ENCODE data around the gene IL1RAPL2. TPM values are rescaled to one million over a fixed set of nuclear protein-coding genes. Genes with fewer than 3 reads are reported as not detected.

The IL1RAPL2 gene
- total RNA-seq, 1 donor from 2014 or later = not detected

DNA sequence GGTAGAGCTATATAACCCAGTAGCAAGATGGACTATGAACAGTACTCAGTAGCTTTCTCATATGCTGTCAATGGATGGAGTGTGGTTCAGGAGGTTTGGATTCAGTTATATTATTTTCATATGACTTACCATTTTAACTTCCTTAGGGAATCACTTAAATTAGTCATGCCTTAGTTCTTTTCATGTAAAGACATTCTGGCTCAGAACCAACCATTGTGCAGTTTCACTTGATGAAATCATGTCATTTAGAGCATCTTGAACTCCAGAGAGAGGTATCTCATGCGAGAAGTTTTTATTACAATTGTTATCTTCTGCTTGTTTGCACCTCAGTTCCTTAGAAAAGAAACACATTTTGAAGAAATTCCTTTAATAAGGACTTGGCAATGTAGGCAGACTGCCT is 55.8 kb downstream of the IL1RAPL2 start:
- Histone ChIP-seq H3K27ac (no peak overlapping the region), H3K4me1 (no peaks in the 10 kb centered on the region), H3K4me3 (no peak overlapping the region), H3K9me3 (no peaks in the 10 kb centered on the region), H3K27me3 (no peaks in the 10 kb centered on the region), H3K36me3 (no peaks in the 10 kb centered on the region)
- TF ChIP-seq, protein P1, sequence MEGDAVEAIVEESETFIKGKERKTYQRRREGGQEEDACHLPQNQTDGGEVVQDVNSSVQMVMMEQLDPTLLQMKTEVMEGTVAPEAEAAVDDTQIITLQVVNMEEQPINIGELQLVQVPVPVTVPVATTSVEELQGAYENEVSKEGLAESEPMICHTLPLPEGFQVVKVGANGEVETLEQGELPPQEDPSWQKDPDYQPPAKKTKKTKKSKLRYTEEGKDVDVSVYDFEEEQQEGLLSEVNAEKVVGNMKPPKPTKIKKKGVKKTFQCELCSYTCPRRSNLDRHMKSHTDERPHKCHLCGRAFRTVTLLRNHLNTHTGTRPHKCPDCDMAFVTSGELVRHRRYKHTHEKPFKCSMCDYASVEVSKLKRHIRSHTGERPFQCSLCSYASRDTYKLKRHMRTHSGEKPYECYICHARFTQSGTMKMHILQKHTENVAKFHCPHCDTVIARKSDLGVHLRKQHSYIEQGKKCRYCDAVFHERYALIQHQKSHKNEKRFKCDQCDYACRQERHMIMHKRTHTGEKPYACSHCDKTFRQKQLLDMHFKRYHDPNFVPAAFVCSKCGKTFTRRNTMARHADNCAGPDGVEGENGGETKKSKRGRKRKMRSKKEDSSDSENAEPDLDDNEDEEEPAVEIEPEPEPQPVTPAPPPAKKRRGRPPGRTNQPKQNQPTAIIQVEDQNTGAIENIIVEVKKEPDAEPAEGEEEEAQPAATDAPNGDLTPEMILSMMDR (IDR thresholded peaks at IDR 0.05) = no peak
- intact Hi-C loops (cut with DNase I) = no loop called here
- ATAC-seq (no peak), DNase-seq (no peak)

DNA sequence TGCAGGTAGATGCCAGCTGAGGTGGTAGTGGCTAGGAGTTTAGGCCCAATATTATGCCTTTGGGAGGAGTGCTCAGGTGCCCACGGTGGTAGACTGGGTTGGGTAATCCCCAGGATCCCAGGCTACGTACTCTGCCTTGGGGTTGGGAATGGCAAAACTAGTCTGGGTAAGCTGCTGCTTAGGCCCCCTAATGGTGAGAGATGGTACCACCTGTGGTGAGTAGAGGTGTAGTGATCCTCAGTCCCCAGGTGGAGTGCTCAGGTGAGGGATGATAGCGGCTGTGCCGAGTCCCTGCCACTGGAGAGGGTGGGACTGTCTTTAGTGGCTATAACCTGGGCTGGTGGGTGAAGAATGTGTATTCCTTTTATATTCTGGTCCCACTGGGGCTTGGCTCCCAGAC is 75.2 kb downstream of the IL1RAPL2 start:
- DNase-seq = no peak

DNA sequence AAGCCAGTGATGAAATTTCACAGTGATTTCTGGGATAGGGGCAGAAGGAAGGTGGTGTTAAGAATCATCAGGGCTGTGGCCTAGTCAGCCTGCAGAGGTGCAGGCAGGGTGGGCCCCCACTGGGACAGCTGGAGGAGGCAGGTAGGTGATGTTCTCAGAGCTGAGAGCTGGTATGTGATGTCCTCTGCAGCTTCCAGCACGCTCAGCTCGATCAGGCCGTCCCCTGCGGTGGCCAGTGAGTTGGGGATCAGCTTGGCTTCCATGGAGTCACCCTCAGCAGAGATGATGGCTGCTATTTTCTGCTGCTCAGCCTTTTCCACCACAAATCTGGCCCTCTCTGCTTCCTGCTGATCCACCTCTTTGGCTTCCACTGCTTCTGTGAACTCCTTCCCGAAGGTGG is 81.1 kb downstream of the IL1RAPL2 start:
- H3K4me3 ChIP-seq = no peak overlapping the region
- no peaks in the 10 kb centered on the region for H3K4me1 ChIP-seq
- H3K36me3 ChIP-seq = no peaks in the 10 kb centered on the region
- TF ChIP-seq, protein P1 (IDR thresholded peaks at IDR 0.05) = no peak
- intact Hi-C loops (cut with DNase I) = no loop called here
- no peak for ATAC-seq
- DNase-seq = no peak
- H3K27me3 ChIP-seq = no peaks in the 10 kb centered on the region
- no peaks in the 10 kb centered on the region for H3K9me3 ChIP-seq
- H3K27ac ChIP-seq = no peak overlapping the region

More for the DNA sequence above, 75.2 kb downstream of the IL1RAPL2 start:
- Histone ChIP-seq H3K4me1 (no peaks in the 10 kb centered on the region), H3K4me3 (no peak overlapping the region), H3K27ac (no peak overlapping the region), H3K9me3 (no peaks in the 10 kb centered on the region), H3K36me3 (no peaks in the 10 kb centered on the region), H3K27me3 (no peaks in the 10 kb centered on the region)
- intact Hi-C loops (cut with DNase I) = no loop called here
- no peak for ATAC-seq
- TF ChIP-seq, protein P1 (IDR thresholded peaks at IDR 0.05) = no peak

DNA sequence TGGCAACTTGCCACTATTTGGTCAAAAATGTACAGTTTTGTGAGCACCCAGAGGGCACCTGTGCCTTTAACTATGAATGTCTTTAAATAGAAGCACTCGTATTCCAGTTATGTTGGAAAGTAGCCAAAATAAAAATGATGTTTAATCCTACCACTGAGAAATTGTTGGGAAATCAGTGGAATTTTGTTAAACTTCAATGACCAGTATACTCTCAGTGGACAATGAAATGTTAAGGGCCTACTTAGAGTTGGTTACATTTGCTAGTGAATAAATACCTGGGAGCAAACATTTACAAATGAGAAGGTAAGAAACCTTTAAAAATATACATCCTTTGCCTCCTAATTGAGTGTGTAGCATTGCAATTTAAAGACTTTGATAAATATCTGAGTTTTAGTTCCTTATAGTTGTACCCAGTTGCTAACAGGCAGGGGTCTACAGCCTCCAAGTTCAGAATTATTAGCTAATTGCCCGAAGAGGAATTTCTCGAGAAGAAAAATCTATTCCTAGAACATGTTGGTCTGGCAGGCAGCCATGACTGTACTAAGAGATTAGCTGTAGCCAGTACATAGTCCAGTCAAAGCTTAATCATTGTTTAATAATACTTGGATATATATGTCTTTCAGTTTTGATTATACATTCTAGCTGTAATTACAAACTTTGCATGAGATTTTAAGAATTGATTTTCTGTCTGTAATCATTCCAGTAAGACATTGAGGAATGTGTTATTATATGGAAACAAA is 93.2 kb downstream of the IL1RAPL2 start:
- TF ChIP-seq, protein P1 (IDR thresholded peaks at IDR 0.05) = no peak
- Histone ChIP-seq H3K36me3 (no peaks in the 10 kb centered on the region), H3K4me1 (no peaks in the 10 kb centered on the region), H3K9me3 (no peaks in the 10 kb centered on the region), H3K27ac (no peak overlapping the region), H3K27me3 (no peaks in the 10 kb centered on the region), H3K4me3 (no peak overlapping the region)
- no peak for ATAC-seq
- intact Hi-C loops (cut with DNase I) = no loop called here
- no peak for DNase-seq

DNA sequence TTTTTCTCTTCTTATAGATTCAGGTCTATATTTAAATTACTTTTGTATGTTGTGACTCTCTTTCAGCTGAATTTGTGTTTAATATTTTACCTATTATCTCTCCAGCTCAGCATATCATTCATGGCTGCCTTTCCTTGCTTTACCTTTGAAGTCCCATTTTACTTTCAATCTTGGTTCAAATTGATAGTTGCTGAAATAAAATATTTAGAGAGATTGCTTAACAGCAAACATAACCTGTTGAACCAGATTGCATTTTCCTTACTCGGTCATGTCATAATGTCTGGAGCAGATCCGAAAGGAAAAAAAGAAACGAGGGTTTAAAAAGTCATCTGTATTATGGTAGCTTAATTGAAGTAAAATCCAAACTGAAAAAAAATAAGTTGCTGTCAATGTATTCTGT is 94.1 kb downstream of the IL1RAPL2 start:
- Histone ChIP-seq H3K9me3 (no peaks in the 10 kb centered on the region), H3K4me1 (no peaks in the 10 kb centered on the region), H3K4me3 (no peak overlapping the region), H3K27ac (no peak overlapping the region), H3K27me3 (no peaks in the 10 kb centered on the region), H3K36me3 (no peaks in the 10 kb centered on the region)
- intact Hi-C loops (cut with DNase I) = no loop called here
- TF ChIP-seq, protein P1 (IDR thresholded peaks at IDR 0.05) = no peak
- no peak for DNase-seq
- no peak for ATAC-seq
